Measurements from ENCODE around the gene JARID2.

GRCh38 chr6:15284743-15285142, 38.9 kb downstream of the JARID2 start:
- TF ChIP-seq, protein P1, sequence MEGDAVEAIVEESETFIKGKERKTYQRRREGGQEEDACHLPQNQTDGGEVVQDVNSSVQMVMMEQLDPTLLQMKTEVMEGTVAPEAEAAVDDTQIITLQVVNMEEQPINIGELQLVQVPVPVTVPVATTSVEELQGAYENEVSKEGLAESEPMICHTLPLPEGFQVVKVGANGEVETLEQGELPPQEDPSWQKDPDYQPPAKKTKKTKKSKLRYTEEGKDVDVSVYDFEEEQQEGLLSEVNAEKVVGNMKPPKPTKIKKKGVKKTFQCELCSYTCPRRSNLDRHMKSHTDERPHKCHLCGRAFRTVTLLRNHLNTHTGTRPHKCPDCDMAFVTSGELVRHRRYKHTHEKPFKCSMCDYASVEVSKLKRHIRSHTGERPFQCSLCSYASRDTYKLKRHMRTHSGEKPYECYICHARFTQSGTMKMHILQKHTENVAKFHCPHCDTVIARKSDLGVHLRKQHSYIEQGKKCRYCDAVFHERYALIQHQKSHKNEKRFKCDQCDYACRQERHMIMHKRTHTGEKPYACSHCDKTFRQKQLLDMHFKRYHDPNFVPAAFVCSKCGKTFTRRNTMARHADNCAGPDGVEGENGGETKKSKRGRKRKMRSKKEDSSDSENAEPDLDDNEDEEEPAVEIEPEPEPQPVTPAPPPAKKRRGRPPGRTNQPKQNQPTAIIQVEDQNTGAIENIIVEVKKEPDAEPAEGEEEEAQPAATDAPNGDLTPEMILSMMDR (optimal IDR thresholded peaks at IDR 0.05 in 1 of 3, IDR thresholded peaks at IDR 0.05 in 1 of 3, conservative IDR thresholded peaks at IDR 0.05 in 1 of 3; ENCODE audit: extremely low read depth in 1 of 3, insufficient read depth in 2 of 3, low read length in 3 of 3), result no peak
- TF ChIP-seq EZH2 (IDR thresholded peaks at IDR 0.05; ENCODE audit: low read length), result no peak

Measured in keratinocyte (primary cell).